Measurements from ENCODE around the gene LGI2. TPM values are rescaled to one million over a fixed set of nuclear protein-coding genes. Genes with fewer than 3 reads are reported as not detected.
A peak's percentile ranks its signal among the peaks of the same experiment; 100 is the strongest.

Gene LGI2
- total and polyA plus RNA-seq, 9 of the 15 experiments (the other 6 are each of a cell fraction or from before 2014, with no cell fraction given) = 0.03 to 0.07 TPM; not detected in 7

GRCh38 chr4:24973747-24974601 is 56.8 kb downstream of the LGI2 start:
- H4K20me1 ChIP-seq (replicated peaks; ENCODE audit: control insufficient read depth, insufficient read depth, low read length) = no peaks in the 10 kb centered on the region
- H3K36me3 ChIP-seq (ENCODE audit: control insufficient read depth, insufficient read depth, low read length) = no peaks in the 10 kb centered on the region
- no peaks in the 10 kb centered on the region for H3K79me2 ChIP-seq (ENCODE audit: control insufficient read depth, insufficient read depth, low read length)
- no peak for FAIRE-seq
- no peak overlapping the region for H2AFZ ChIP-seq (ENCODE audit: low read depth, low read length)
- WGBS (ENCODE audit: insufficient coverage, low coverage, missing lambda C conversion rate) = under 1% methylated on average over 19 of the region's 24 CpGs
- POLR2A ChIA-PET = no interaction called here
- H3K9me1 ChIP-seq (ENCODE audit: control insufficient read depth, insufficient read depth, low read length) = no peaks in the 10 kb centered on the region
- in situ Hi-C loops (cut with MboI) = no loop called here
- no peak overlapping the region for H3K4me2 ChIP-seq (ENCODE audit: insufficient read depth, low read length)
- no peaks in the 10 kb centered on the region for H3K4me1 ChIP-seq (replicated peaks in 1 of 2; ENCODE audit: control insufficient read depth in 2 of 2, insufficient read depth in 2 of 2, low read length in 2 of 2)
- no peak overlapping the region for H3K27ac ChIP-seq (ENCODE audit: extremely low read depth, low read depth, low read length)
- no peaks in the 10 kb centered on the region for H3K9me3 ChIP-seq (replicated peaks; ENCODE audit: control insufficient read depth, insufficient read depth, low read depth, low read length)
- TF ChIP-seq PML (IDR thresholded peaks at IDR 0.05; ENCODE audit: low read length) (no peak), CEBPB (tag; IDR thresholded peaks at IDR 0.05) (peak; percentile 59), U2AF1 (optimal IDR thresholded peaks at IDR 0.05; ENCODE audit: low read depth, low read length) (no peak), MXI1 (IDR thresholded peaks at IDR 0.05; ENCODE audit: low read depth, low read length) (no peak), GTF2E2 (tag; IDR thresholded peaks at IDR 0.05) (no peak), HDGF (IDR thresholded peaks at IDR 0.05) (no peak)
- H3K4me3 ChIP-seq = no peak overlapping the region
- no peak overlapping the region for H3K9ac ChIP-seq (ENCODE audit: insufficient read depth in 1 of 2, low read depth in 2 of 2, low read length in 2 of 2)
- no TSS peak for BruUV-seq (replicated peaks)
- CTCF ChIA-PET (ENCODE audit: low intra/inter-chr PET ratio) = no interaction called here
- no peak for DNase-seq (ENCODE audit: extremely low read depth in 1 of 4, low spot score in 3 of 4)
- peaks cover 0 to 25% of the 10 kb centered on the region in 2 experiments; a peak in 3 of 5 replicates for H3K27me3 ChIP-seq (ENCODE audit: control insufficient read depth in 2 of 2, insufficient read depth in 2 of 2, low read length in 2 of 2)
- ATAC-seq = no peak
- intact Hi-C loops (cut with micrococcal nuclease) = no loop called here

DNA sequence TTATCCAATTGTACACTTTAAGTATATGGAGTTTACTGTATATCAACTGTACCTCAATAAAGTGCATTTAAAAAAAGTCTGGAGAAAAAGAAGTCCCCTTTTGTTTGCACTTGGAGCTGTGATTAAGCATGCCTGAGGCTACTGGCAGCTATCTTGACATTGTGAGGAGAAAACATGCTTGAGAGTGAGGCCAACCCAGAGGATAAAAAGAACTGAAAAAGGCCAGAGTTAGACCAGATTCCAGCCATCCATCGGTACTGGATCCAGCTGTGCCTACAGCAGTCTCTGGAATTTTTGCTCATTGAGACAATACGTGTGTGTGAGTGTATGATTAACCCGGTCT is 57.4 kb downstream of the LGI2 start:
- H3K9ac ChIP-seq (ENCODE audit: insufficient read depth in 1 of 2, low read depth in 2 of 2, low read length in 2 of 2) = no peak overlapping the region
- no peak for ATAC-seq
- ChIA-PET POLR2A (interaction anchor here (0.7 kb wide), 1 partner anchor 223 kb away, joined by 3 read pairs; no protein-coding TSS in a partner anchor), CTCF (ENCODE audit: low intra/inter-chr PET ratio) (no interaction called here)
- no peak for DNase-seq (ENCODE audit: extremely low read depth in 1 of 4, low spot score in 3 of 4)
- H3K4me2 ChIP-seq (ENCODE audit: insufficient read depth, low read length) = no peak overlapping the region
- H3K27ac ChIP-seq (ENCODE audit: extremely low read depth, low read depth, low read length) = no peak overlapping the region
- BruUV-seq (replicated peaks) = no TSS peak
- no peaks in the 10 kb centered on the region for H3K4me1 ChIP-seq (replicated peaks in 1 of 2; ENCODE audit: control insufficient read depth in 2 of 2, insufficient read depth in 2 of 2, low read length in 2 of 2)
- no peaks in the 10 kb centered on the region for H3K36me3 ChIP-seq (ENCODE audit: control insufficient read depth, insufficient read depth, low read length)
- no peaks in the 10 kb centered on the region for H3K9me1 ChIP-seq (ENCODE audit: control insufficient read depth, insufficient read depth, low read length)
- intact Hi-C loops (cut with micrococcal nuclease) (no loop called here), in situ Hi-C loops (cut with MboI) (no loop called here)
- 0% methylated on average over 3 of the region's 3 CpGs for WGBS (ENCODE audit: insufficient coverage, low coverage, missing lambda C conversion rate)
- H3K79me2 ChIP-seq (ENCODE audit: control insufficient read depth, insufficient read depth, low read length) = no peaks in the 10 kb centered on the region
- no peaks in the 10 kb centered on the region for H4K20me1 ChIP-seq (replicated peaks; ENCODE audit: control insufficient read depth, insufficient read depth, low read length)
- no peak overlapping the region for H2AFZ ChIP-seq (ENCODE audit: low read depth, low read length)
- no peak overlapping the region for H3K4me3 ChIP-seq
- H3K9me3 ChIP-seq (replicated peaks; ENCODE audit: control insufficient read depth, insufficient read depth, low read depth, low read length) = no peaks in the 10 kb centered on the region
- peaks cover 0 to 20% of the 10 kb centered on the region in 2 experiments; a peak in 3 of 5 replicates for H3K27me3 ChIP-seq (ENCODE audit: control insufficient read depth in 2 of 2, insufficient read depth in 2 of 2, low read length in 2 of 2)
- FAIRE-seq = no peak
- TF ChIP-seq CREB1 (IDR thresholded peaks at IDR 0.05) (no peak), CREB1 (CRISPR knock-in tag; IDR thresholded peaks at IDR 0.05) (no peak), NFRKB (IDR thresholded peaks at IDR 0.05; ENCODE audit: low read depth) (no peak), NEUROD1 (IDR thresholded peaks at IDR 0.05; ENCODE audit: borderline replicate concordance, low read depth, low read length, partially characterized antibody) (no peak), TRIM28 (IDR thresholded peaks at IDR 0.05) (no peak), EP400 (IDR thresholded peaks at IDR 0.05) (no peak), ETV5 (CRISPR knock-in tag; IDR thresholded peaks at IDR 0.05; ENCODE audit: low read depth) (no peak), ZNF224 (CRISPR knock-in tag; IDR thresholded peaks at IDR 0.05) (no peak), SRSF9 (IDR thresholded peaks at IDR 0.05; ENCODE audit: borderline replicate concordance, low read depth, low read length) (no peak), PCBP2 (IDR thresholded peaks at IDR 0.05; ENCODE audit: low read depth, low read length, poor library complexity, severe bottlenecking) (no peak)
- TF ChIP-seq, protein P1, sequence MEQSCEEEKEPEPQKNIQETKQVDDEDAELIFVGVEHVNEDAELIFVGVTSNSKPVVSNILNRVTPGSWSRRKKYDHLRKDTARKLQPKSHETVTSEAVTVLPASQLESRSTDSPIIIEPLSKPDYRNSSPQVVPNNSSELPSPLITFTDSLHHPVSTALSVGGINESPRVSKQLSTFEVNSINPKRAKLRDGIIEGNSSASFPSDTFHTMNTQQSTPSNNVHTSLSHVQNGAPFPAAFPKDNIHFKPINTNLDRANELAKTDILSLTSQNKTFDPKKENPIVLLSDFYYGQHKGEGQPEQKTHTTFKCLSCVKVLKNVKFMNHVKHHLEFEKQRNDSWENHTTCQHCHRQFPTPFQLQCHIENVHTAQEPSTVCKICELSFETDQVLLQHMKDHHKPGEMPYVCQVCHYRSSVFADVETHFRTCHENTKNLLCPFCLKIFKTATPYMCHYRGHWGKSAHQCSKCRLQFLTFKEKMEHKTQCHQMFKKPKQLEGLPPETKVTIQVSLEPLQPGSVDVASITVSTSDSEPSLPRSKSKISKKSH (CRISPR knock-in tag; IDR thresholded peaks at IDR 0.05) = no peak
